GM12891 (cell line): ENCODE results near the gene NUDT14.

Source experiments
- PAX5 ChIP-seq: IDR thresholded peaks from 2 replicates; pipeline ENCODE4 v1.6.1; 2011; ENCODE audit warnings: low read length, moderate library complexity, mild to moderate bottlenecking; ENCODE audit not compliant: insufficient read depth, severe bottlenecking
- POLR2A ChIP-seq: IDR thresholded peaks from 2 replicates; pipeline ENCODE4 v1.6.1; 2011; ENCODE audit warnings: low read depth, low read length, control low read depth
- POLR2AphosphoS5 ChIP-seq: IDR thresholded peaks from 2 replicates; pipeline ENCODE4 v1.6.1; 2011; ENCODE audit warnings: low read depth, low read length, control low read depth
- TAF1 ChIP-seq: IDR thresholded peaks from 2 replicates; pipeline ENCODE4 v1.6.1; 2011; ENCODE audit warnings: low read depth, low read length, control low read depth

- TF ChIP-seq POLR2AphosphoS5, result no peak
- no peak for TF ChIP-seq TAF1
- TF ChIP-seq POLR2A, result no peak
- TF ChIP-seq PAX5, result no peak
These were observed 25.8 kb upstream of the NUDT14 start for GRCh38 chr14:105206873-105207272.
